Measurements from ENCODE around the gene SMIM23. TPM values are rescaled to one million over a fixed set of nuclear protein-coding genes. Genes with fewer than 3 reads are reported as not detected.

Gene SMIM23
- total RNA-seq, 1 donor from 2014 or later, result not detected

DNA sequence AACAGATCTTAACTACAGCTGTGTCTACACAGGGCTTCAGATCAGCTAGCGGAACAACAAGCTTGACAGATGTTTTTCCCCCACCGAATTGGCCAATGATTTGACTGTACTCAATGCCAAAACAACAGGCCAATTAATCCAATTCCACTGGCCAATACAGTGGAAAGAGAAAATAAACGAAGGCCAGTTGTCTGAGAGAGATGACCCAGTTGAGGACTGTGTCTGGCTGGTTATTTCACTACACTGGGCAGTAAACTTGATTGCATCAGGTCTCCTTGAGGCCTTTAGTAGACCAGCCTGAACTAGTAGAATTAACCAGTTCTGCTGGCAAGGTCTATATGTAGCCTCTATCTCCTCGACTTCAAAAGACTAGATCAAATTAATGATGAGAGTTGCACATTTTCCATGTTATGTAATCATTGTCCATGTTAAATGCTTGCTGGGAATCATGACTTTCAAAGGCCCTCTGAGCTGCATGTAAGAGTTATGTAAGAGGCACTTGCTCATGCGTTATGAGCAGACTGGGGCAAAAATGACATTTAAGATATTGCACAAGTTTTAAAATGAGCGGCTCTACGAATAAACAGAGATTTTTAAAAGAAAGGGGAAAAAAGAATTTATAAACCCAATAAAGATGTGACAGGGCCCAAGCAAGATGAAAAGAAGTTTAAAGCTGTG, 28.3 kb downstream of the SMIM23 start:
- DNase-seq (ENCODE audit: low read depth in 2 of 2), result no peak

DNA sequence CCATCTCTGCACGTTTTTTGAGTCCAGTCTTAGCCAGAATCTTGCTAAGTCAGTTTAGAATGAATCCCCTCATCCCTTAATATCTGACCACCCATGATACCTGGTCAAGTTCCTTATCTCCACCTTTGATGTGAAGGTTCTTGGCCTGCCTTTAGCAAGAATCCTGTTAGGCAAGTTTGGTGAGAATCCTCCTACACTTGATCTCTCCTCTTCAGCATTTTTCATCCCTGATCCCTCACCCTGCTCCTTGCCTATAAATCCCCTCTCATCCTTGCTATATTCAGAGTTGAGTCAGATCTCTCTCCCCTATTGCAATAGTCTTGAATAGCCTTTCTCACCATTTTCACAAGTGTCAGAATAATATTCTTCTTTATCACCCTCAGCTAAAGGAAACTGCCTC, 31.0 kb downstream of the SMIM23 start:
- DNase-seq (ENCODE audit: low read depth in 2 of 2), result no peak

GRCh38 chr5:171820561-171820960, 34.9 kb downstream of the SMIM23 start:
- DNase-seq (ENCODE audit: low read depth in 2 of 2), result no peak

GRCh38 chr5:171821286-171821685, 35.7 kb downstream of the SMIM23 start:
- no peak for DNase-seq (ENCODE audit: low read depth in 2 of 2)

GRCh38 chr5:171823269-171823668, 37.7 kb downstream of the SMIM23 start:
- no peak for DNase-seq (ENCODE audit: low read depth in 2 of 2)

- no peak for DNase-seq (ENCODE audit: low read depth in 2 of 2)
These were observed 39.4 kb downstream of the SMIM23 start for GRCh38 chr5:171825051-171825450.

- no peak for DNase-seq (ENCODE audit: low read depth in 2 of 2)
These were observed 40.5 kb downstream of the SMIM23 start for GRCh38 chr5:171826132-171826531.

GRCh38 chr5:171827162-171827561, 41.5 kb downstream of the SMIM23 start:
- DNase-seq (ENCODE audit: low read depth in 2 of 2), result no peak

DNA sequence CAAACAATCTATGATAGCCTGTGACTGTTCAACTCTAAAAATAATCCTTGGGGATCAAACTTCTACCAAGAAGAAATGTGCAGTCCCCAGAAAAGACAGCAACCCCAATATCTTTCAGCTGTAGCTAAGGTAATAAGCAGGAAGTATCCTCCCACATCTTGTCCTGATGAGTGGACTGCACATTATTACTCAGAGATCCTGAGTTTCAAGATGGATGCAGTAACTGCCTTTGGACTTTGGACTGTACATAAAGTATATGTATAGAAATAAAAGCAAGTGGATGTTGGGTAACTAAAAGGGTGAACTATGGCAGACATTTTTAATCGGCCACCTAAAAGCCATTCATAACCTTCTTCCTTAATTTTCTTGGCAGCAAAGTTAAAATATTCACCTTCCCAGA, 45.1 kb downstream of the SMIM23 start:
- no peak for DNase-seq (ENCODE audit: low read depth in 2 of 2)

GRCh38 chr5:171832775-171833174, 47.2 kb downstream of the SMIM23 start:
- no peak for DNase-seq (ENCODE audit: low read depth in 2 of 2)

DNA sequence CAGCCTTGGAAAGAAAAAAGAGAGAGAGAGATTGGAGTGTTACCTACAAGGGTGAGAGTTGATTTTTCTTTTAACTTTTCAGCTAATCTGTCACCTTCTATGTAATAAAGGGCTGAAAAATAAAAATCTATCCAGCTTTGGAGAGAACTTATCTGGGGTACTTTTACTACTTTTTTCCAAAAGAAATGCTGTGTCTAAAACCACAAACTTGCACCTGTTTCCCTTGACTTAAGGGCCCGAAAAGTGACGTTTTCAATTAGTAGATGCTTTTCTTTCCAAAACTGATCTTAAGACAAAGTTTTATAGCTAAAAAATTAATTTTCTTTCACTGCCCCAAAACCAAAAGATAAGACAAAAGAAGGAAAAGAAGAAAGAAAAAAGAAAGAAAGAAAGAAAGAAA, 48.8 kb downstream of the SMIM23 start:
- no peak for DNase-seq (ENCODE audit: low read depth in 2 of 2)

DNA sequence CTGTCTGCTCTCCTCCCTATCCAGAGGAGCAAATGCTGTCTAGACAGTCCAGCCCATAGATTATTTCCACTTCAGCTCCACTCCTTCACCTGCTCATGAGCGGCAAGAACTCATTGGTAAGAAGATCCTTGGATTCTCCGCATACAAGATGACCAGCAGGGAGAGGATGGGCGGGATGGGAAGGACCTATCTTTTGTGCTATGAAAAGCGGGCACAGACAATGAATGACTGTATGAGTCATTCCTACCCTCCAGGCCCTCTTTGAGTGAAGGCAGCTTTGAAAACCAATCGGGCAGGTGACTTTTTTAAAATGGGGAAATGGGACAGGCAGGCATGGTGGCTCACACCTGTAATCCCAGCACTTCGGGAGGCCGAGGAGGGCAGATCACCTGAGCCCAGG, 49.4 kb downstream of the SMIM23 start:
- no peak for DNase-seq (ENCODE audit: low read depth in 2 of 2)

GRCh38 chr5:171837522-171837921, 51.9 kb downstream of the SMIM23 start:
- DNase-seq (ENCODE audit: low read depth in 2 of 2), result no peak

- DNase-seq (ENCODE audit: low read depth in 2 of 2), result no peak
These were observed 52.4 kb downstream of the SMIM23 start for GRCh38 chr5:171838066-171838465.

DNA sequence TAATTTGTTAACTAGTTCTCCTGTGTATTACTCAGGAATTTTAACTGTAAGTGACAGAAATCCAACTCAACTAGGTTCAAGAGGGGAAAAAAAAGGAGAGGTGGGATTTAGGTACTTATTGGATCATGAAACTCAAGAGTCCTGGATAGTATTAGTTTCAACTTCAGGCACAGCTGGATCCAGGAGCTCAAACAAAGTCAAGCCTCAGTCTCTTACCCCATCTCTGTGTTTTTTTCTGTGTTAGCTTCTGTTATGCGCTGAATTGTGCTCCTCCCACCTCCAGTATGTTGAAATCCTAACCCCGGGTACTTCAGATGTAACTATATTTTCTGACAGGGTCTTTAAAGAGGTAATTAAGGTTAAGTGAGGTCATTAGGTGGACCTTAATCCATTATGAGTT, 53.5 kb downstream of the SMIM23 start:
- no peak for DNase-seq (ENCODE audit: low read depth in 2 of 2)

DNA sequence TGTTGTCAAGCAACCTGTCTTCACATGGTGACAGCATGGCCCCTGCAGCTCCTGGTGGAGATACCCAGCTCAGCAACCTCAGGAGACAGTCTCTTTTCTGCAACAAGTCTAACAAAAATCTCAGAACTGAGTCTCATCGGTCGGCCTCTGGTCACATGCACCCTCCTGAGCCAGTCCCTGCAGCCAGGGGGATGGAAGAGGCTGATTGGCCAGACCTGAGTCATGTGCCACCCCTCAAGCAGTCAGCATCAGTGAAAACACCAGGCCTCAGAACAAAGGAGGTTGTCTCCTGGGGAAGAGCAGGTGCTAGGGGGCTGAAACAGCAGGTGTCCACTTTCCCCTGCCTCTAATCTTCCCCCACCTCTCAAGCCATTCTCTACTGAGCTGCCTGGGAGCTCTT, 54.4 kb downstream of the SMIM23 start:
- DNase-seq (ENCODE audit: low read depth in 2 of 2), result no peak

Other genes starting within 250 kb of the SMIM23 start
- 58.0 and 64.9 TPM in 2 replicates for gene FBXW11, start 220.8 kb downstream of the SMIM23 start, total RNA-seq